Stimulated activated naive B cell treated with anti-CD40 and anti-IgM and Interleukin-4, amounts not matched to agents 10 μg/mL and 1 μg/mL and 100 μg/mL, for 72 hours (primary cell): ENCODE results near the gene CLEC2L.
A peak's percentile ranks its signal among the peaks of the same experiment; 100 is the strongest.

Experiments used
- ATAC-seq, 2 donors: fragments of 150-1000 bp; cut with Tn5 transposase; replicated peaks; 2 replicates each; pipeline ENCODE4 v1.10.0; 2021; ENCODE audit warnings: moderate library complexity in 1 of 2
- DNase-seq: peaks from one replicate; pipeline ENCODE4 v3.0.0; 2021
- H3K27ac Mint-ChIP-seq: one replicate; pipeline ENCODE4 v1.8.0; 2022; ENCODE audit warnings: mild to moderate bottlenecking, mixed read lengths
- H3K27me3 Mint-ChIP-seq, 2 donors: one replicate each; pipeline ENCODE4 v1.8.0; 2022; ENCODE audit warnings: mixed read lengths in 2 of 2
- H3K36me3 Mint-ChIP-seq, 2 donors: one replicate each; pipeline ENCODE4 v1.8.0; 2022; ENCODE audit warnings: mixed read lengths in 2 of 2, mild to moderate bottlenecking in 1 of 2
- H3K4me1 Mint-ChIP-seq, 2 donors: one replicate each; pipeline ENCODE4 v1.8.0; 2022; ENCODE audit warnings: mixed read lengths in 2 of 2, mild to moderate bottlenecking in 1 of 2
- H3K4me3 Mint-ChIP-seq, 2 donors: one replicate each; pipeline ENCODE4 v1.8.0; 2022; ENCODE audit warnings: mild to moderate bottlenecking in 2 of 2, mixed read lengths in 2 of 2, moderate library complexity in 1 of 2
- H3K9me3 Mint-ChIP-seq, 2 donors: one replicate each; pipeline ENCODE4 v1.8.0; 2022; ENCODE audit warnings: mixed read lengths in 2 of 2, mild to moderate bottlenecking in 1 of 2

Gene CLEC2L

DNA sequence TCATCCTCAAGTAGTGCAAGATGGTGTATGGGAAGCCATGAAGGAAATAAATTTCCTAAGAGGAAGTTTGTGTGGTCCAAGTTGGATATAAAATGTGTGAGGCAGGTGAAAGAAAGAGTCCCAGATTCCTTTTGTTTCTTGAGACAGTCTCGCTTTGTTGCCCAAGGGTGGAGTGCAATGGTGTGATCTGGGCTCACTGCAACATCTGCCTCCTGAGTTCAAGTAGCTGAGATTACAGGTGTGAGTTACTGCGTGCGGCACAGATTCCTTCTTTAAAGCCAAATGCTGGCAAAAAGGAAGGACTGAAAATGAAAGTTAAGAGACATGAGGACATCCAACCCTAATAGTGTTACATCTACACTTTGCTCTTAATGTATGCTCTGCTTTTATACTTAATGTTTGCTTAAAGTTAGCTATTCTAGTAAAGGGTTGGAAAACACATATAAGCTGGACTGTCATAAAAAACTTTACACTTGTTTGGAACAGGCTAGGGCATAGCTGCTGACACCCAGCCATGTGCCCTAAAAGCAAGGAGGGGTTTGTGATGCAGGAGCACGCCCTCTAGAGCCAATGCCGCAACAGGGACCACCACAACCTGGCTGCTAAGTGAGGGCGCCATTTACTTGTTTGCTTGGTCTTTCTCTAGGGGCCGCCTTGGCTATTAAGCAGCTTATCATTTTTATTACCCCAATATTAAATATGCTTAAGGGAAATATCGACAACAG lies 34.5 kb downstream of the CLEC2L start:
- no peak for DNase-seq
- Mint-ChIP-seq H3K27ac (no peak overlapping the region), H3K4me1 (no peaks in the 10 kb centered on the region), H3K27me3 (peaks cover 9 to 13% of the 10 kb centered on the region in 2 donors), H3K9me3 (peaks cover 3 to 4% of the 10 kb centered on the region in 2 donors), H3K36me3 (peaks cover 15 to 16% of the 10 kb centered on the region in 2 donors), H3K4me3 (no peak overlapping the region)
- no peak for ATAC-seq

GRCh38 chr7:139559364-139560105 lies 36.0 kb downstream of the CLEC2L start:
- Mint-ChIP-seq H3K4me1 (peaks cover 0 to 1% of the 10 kb centered on the region in 2 donors), H3K36me3 (peaks cover 20 to 27% of the 10 kb centered on the region in 2 donors), H3K4me3 (no peak overlapping the region), H3K27me3 (peaks cover 9 to 13% of the 10 kb centered on the region in 2 donors), H3K27ac (peak overlapping the region; percentile 4), H3K9me3 (peaks cover 3 to 4% of the 10 kb centered on the region in 2 donors)
- ATAC-seq (no peak), DNase-seq (no peak)

DNA sequence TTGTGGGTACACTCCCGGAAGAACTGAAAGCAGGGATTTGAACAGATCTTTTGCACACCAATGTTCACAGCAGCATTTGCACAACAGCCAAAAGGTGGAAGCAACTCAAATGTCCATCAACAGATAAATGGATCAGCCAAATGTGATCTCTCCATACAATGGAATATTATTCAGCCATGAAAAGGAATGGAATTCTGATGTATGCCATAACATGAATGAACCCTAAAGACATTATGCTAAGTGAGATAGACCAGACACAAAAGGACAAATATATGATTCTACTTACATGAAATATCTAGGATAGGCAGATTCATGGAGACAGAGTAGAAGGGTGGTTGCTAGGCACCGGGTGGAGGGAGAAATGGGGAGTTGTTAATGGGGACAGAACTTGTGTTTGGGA lies 36.7 kb downstream of the CLEC2L start:
- Mint-ChIP-seq H3K36me3 (peaks cover 20 to 27% of the 10 kb centered on the region in 2 donors), H3K4me1 (peaks cover 0 to 1% of the 10 kb centered on the region in 2 donors), H3K27me3 (peaks cover 9 to 13% of the 10 kb centered on the region in 2 donors), H3K27ac (no peak overlapping the region), H3K9me3 (peaks cover 3 to 4% of the 10 kb centered on the region in 2 donors), H3K4me3 (no peak overlapping the region)
- ATAC-seq: no peak
- no peak for DNase-seq

DNA sequence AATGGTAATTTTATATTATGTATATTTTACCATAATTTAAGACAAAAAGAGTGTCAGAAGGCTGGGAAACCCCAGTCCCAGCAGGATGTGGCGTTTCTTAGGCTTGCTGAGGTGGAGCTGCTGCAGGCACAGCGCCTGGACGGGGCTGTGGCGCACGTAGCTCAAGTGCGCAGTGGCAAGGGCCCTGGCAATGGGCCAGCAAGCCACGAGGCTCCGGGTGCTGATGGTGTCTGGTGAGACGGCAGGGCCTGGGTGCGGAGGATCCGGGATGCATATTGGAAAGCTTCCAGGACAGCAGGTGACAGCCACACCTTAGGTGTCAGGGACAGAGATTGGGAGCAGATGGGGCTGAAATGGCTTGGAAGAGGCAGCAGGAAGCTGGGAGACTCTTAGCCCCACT lies 37.2 kb downstream of the CLEC2L start:
- Mint-ChIP-seq H3K27me3 (peaks cover 9 to 13% of the 10 kb centered on the region in 2 donors), H3K4me3 (no peak overlapping the region), H3K36me3 (peaks cover 20 to 27% of the 10 kb centered on the region in 2 donors), H3K4me1 (peaks cover 0 to 1% of the 10 kb centered on the region in 2 donors), H3K27ac (no peak overlapping the region), H3K9me3 (peaks cover 3 to 4% of the 10 kb centered on the region in 2 donors)
- ATAC-seq (no peak), DNase-seq (no peak)

GRCh38 chr7:139562491-139562890 lies 39.0 kb downstream of the CLEC2L start:
- Mint-ChIP-seq H3K9me3 (peaks cover 3 to 4% of the 10 kb centered on the region in 2 donors), H3K4me1 (peaks cover 0 to 1% of the 10 kb centered on the region in 2 donors), H3K27me3 (peaks cover 9 to 13% of the 10 kb centered on the region in 2 donors), H3K27ac (no peak overlapping the region), H3K36me3 (peaks cover 20 to 27% of the 10 kb centered on the region in 2 donors), H3K4me3 (no peak overlapping the region)
- DNase-seq: no peak
- ATAC-seq: no peak

- no peak overlapping the region for H3K27ac Mint-ChIP-seq
- peaks cover 9 to 13% of the 10 kb centered on the region in 2 donors for H3K27me3 Mint-ChIP-seq
- H3K4me3 Mint-ChIP-seq: no peak overlapping the region
- peaks cover 3 to 4% of the 10 kb centered on the region in 2 donors for H3K9me3 Mint-ChIP-seq
- no peak for DNase-seq
- H3K36me3 Mint-ChIP-seq: peaks cover 24 to 31% of the 10 kb centered on the region in 2 donors
- peaks cover 0 to 1% of the 10 kb centered on the region in 2 donors for H3K4me1 Mint-ChIP-seq
- ATAC-seq: no peak
Observed at GRCh38 chr7:139562961-139563565, 39.6 kb downstream of the CLEC2L start.

- H3K27me3 Mint-ChIP-seq: peaks cover 7 to 10% of the 10 kb centered on the region in 2 donors
- no peak overlapping the region for H3K4me3 Mint-ChIP-seq
- peaks cover 30 to 38% of the 10 kb centered on the region in 2 donors for H3K36me3 Mint-ChIP-seq
- H3K9me3 Mint-ChIP-seq: peaks cover 3 to 4% of the 10 kb centered on the region in 2 donors
- H3K4me1 Mint-ChIP-seq: peaks cover 0 to 1% of the 10 kb centered on the region in 2 donors
- ATAC-seq (no peak), DNase-seq (no peak)
- no peak overlapping the region for H3K27ac Mint-ChIP-seq
Observed at GRCh38 chr7:139563856-139564255, 40.4 kb downstream of the CLEC2L start.

- ATAC-seq (no peak), DNase-seq (no peak)
- Mint-ChIP-seq H3K27me3 (no peaks in the 10 kb centered on the region), H3K27ac (no peak overlapping the region), H3K4me1 (peaks cover 0 to 1% of the 10 kb centered on the region in 2 donors), H3K4me3 (no peak overlapping the region), H3K36me3 (peaks cover 21 to 34% of the 10 kb centered on the region in 2 donors), H3K9me3 (no peaks in the 10 kb centered on the region)
Observed at GRCh38 chr7:139566075-139566474, 42.6 kb downstream of the CLEC2L start.

DNA sequence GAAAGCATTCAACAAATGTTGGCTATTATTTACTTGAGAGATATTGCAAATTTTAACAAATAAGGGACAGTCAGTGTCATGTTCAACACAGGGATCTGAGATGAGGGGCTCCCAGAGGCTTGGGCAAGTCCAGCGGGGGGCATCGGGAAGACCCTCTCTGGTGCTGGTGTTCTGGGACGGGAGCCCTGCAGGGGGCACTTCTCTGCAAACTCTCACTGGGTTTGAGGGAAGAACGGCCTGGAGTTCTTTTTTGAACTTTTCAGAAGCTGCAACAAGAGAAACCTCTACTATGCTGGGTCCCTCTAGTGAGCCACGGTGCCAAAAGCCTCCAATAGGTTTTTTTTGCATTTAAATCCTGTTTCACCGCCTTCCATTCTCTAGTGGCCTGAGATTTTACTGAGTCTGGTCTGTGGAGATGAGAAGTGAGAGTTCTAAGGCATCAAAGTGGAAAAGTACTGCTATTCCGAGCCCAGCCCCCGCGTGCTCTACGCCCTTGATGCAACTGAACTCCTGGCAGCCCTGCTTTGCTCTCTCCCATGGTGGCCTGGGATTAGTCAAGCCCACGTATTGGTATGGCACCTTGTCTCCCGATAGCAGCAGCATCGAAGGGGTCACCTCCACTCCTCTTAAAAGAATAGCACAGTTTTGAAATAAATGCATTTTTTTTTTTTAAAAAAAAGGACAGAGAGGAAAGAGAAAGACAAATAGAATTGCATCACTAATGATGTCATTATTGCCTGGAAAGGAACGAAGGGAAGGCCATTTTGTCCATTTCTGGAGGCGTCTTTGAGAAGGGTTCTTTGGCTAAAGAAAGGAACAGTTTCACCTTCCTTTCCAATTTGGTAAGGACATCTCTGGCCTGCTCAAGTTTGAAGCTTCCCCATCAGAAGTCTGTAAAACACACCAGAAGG lies 43.5 kb downstream of the CLEC2L start:
- Mint-ChIP-seq H3K27me3 (no peaks in the 10 kb centered on the region), H3K27ac (no peak overlapping the region), H3K36me3 (peaks cover 21 to 41% of the 10 kb centered on the region in 2 donors), H3K4me1 (peaks cover 0 to 1% of the 10 kb centered on the region in 2 donors), H3K9me3 (no peaks in the 10 kb centered on the region), H3K4me3 (no peak overlapping the region)
- ATAC-seq (no peak), DNase-seq (no peak)

DNA sequence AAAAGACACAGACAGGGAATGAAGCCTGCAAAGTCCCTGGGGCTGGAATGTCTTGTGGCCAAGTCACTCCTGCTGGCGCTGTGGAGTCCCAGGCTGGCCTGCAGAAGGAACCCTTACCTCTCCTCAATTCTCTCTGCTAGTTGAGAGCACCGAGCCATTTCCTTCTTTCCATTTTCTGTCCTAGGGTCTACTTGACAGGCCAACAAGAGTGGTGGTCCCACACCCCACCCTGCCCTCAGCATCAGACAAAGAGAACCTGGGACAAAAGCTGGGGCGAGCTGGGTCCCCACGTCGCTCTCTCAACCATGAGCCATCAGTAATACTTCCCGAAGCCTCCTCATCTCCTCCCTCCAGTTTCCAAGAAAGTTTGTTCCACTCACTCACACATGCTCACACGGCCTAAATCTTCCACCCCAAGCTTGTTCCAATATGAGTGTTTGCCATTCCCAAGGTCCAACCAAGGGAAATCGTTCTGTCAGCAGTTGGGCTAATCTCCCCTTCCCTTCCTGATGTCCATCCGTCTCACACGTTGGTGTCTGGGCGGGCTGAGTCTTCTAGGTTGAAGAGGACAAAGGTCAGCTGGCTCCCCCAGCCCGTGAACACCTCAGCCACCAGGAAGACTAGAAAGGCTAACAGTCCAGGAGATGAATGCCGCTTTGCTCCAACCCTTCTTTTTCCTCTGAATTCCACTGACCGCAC lies 44.3 kb downstream of the CLEC2L start:
- ATAC-seq: no peak
- Mint-ChIP-seq H3K4me1 (peaks cover 0 to 1% of the 10 kb centered on the region in 2 donors), H3K4me3 (no peak overlapping the region), H3K9me3 (no peaks in the 10 kb centered on the region), H3K27ac (no peak overlapping the region), H3K27me3 (no peaks in the 10 kb centered on the region), H3K36me3 (peaks cover 21 to 43% of the 10 kb centered on the region in 2 donors)
- DNase-seq: no peak

DNA sequence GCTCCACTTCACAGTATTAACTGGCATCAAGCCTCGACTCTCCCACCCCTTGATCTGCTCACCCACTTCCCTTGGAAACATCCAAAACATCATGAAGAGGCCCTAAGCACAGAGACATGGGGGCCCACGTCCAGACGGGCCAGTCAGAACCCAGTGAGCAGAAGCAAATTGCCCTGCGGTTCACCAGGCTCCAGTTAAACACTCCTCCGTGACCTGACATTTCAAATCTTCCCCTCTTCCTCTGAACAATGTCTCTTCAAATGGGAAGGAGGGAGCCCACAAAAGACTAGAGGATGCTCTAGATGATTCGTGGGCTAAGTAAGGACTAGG lies 44.8 kb downstream of the CLEC2L start:
- no peak overlapping the region for H3K4me3 Mint-ChIP-seq

DNA sequence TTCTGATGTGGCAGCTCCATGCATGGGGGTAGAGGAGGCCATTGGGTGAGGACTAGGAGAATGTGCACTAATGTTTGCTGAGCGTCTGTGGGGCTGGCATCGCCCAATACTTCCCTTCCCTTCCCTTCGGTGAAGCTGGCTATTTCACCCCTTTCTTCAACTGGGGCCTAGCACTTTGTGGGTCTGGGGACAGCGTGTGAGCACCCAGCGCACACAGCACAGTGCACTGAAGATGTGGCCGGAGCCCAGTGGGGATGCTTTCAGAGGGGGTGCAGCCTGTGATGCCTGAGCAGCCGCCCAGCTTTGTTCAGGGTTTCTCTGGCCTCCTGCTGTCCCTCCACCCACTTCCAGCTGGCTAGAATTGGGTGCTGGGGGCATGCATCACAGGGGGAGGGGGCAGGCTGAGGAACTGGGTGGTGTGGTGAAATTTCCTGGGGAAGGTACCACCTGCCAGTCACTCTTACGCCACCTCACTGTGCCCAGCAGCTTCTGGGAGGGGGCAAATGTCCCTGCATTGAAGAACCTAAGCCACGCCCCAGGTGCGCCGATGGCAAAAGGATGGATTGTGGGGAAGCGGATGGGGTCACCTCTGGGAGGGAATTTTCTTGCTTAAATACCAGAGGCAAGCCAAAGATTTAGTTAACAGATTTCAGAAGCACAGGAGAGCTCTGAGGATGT lies 45.5 kb downstream of the CLEC2L start:
- peaks cover 0 to under 1% of the 10 kb centered on the region in 2 donors for H3K4me1 Mint-ChIP-seq
- no peak overlapping the region for H3K27ac Mint-ChIP-seq
- ATAC-seq: no peak
- H3K27me3 Mint-ChIP-seq: no peaks in the 10 kb centered on the region
- H3K36me3 Mint-ChIP-seq: peaks cover 26 to 46% of the 10 kb centered on the region in 2 donors
- no peak overlapping the region for H3K4me3 Mint-ChIP-seq
- DNase-seq: no peak
- no peaks in the 10 kb centered on the region for H3K9me3 Mint-ChIP-seq

More for the DNA sequence above, 44.8 kb downstream of the CLEC2L start:
- no peak for ATAC-seq
- Mint-ChIP-seq H3K4me1 (peaks cover 0 to 1% of the 10 kb centered on the region in 2 donors), H3K36me3 (peaks cover 23 to 46% of the 10 kb centered on the region in 2 donors), H3K9me3 (no peaks in the 10 kb centered on the region), H3K27ac (no peak overlapping the region), H3K27me3 (no peaks in the 10 kb centered on the region)
- no peak for DNase-seq

- Mint-ChIP-seq H3K9me3 (no peaks in the 10 kb centered on the region), H3K4me1 (no peaks in the 10 kb centered on the region)
- ATAC-seq: no peak
Observed at GRCh38 chr7:139570119-139570518, 46.6 kb downstream of the CLEC2L start.

More at GRCh38 chr7:139570119-139570518, 46.6 kb downstream of the CLEC2L start:
- Mint-ChIP-seq H3K4me3 (no peak overlapping the region), H3K27me3 (no peaks in the 10 kb centered on the region), H3K27ac (no peak overlapping the region), H3K36me3 (peaks cover 31 to 52% of the 10 kb centered on the region in 2 donors)
- no peak for DNase-seq
